Measurements from ENCODE around the gene BHLHA15.

BHLHA15 gene

GRCh38 chr7:98225913-98226614, 14.8 kb downstream of the BHLHA15 start:
- DNase-seq (ENCODE audit: low read depth in 2 of 2), result no peak

- no peak for DNase-seq (ENCODE audit: low read depth in 2 of 2)
Measured at GRCh38 chr7:98227939-98228338, 16.7 kb downstream of the BHLHA15 start.

- no peak for DNase-seq (ENCODE audit: low read depth in 2 of 2)
Measured at GRCh38 chr7:98228801-98229200, 17.6 kb downstream of the BHLHA15 start.

DNA sequence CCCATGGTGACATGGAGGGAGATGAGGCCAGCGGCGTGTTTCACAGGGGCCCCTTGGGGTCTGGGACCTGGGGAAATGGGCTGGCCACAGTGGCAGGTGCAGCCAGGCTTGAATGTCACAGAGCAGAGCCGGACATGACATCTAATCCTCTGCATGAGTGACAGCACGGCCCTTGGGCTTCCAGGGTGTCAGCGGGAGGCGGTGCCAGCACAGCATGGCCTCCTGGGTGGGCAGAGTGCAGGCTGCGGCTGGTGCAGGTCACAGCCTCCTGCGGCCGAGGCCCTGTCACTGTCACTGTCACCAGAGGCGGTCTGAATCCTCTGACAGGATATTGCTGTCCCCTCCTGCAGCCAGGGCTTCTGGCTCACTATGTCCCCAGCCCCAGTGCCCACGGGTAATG, 18.2 kb downstream of the BHLHA15 start:
- DNase-seq (ENCODE audit: low read depth in 2 of 2), result no peak

DNA sequence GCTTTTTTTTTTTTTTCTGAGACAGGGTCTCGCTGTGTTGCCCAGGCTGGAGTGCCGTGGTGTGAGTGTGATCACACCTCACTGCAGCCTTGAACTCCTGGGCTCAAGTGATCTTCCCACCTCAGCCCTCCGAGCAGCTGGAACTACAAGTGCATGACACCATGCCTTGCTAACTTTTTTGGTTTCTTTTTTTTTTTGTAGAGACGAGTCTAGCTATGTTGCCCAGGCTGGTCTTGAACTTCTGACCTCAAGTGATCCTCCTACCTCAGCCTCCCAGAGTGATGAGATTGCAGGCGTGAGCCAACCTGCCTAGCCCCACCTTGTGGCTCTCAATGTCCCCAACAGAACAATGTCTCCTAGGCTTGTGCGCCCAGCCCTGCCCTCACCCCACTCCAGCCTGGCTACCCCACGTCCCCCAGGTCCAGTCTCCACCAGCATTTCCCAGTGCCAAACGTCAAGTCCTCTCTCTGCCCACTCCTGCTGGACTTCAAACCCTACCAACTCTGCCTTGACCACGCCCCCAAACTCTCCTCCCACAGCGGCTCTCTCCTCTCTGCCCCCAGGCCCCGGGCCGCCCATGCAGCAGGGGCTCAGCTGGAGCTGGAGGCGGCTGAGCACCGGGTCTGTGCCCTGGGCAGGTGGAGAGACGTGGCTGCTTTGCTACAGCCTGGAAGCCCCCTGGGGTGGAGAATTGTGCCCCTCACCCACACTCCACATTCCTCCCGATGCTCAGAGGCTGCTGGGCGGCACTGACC, 18.9 kb downstream of the BHLHA15 start:
- DNase-seq (ENCODE audit: low read depth in 2 of 2), result no peak

- no peak for DNase-seq (ENCODE audit: low read depth in 2 of 2)
Measured at GRCh38 chr7:98230746-98231471, 19.7 kb downstream of the BHLHA15 start.

GRCh38 chr7:98231493-98232262, 20.4 kb downstream of the BHLHA15 start:
- no peak for DNase-seq (ENCODE audit: low read depth in 2 of 2)

- DNase-seq (ENCODE audit: low read depth in 2 of 2), result no peak
Measured at GRCh38 chr7:98232263-98232585, 21.0 kb downstream of the BHLHA15 start.

DNA sequence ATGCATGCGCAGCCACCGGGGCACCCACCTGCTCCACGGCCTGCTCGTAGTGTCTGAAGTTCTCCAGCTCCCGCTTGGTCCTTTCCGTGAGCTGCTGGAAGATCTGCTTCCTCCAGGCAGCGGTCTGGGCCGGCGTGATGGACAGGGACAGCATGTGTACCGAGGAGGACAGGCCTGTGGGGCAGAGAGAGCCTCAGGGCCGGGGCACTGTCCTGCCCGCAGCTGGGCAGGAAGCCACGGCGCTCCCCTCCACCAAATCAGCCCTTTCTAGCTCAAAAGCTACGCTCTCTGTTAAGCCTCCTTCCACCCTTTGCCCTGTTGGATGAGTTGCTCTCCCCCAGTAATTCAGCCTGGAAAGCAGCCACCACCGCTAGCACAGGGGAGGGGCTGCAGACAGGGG, 21.6 kb downstream of the BHLHA15 start:
- DNase-seq (ENCODE audit: low read depth in 2 of 2), result no peak

GRCh38 chr7:98233219-98234070, 22.2 kb downstream of the BHLHA15 start:
- DNase-seq (ENCODE audit: low read depth in 2 of 2), result no peak

GRCh38 chr7:98234429-98235147, 23.3 kb downstream of the BHLHA15 start:
- no peak for DNase-seq (ENCODE audit: low read depth in 2 of 2)

DNA sequence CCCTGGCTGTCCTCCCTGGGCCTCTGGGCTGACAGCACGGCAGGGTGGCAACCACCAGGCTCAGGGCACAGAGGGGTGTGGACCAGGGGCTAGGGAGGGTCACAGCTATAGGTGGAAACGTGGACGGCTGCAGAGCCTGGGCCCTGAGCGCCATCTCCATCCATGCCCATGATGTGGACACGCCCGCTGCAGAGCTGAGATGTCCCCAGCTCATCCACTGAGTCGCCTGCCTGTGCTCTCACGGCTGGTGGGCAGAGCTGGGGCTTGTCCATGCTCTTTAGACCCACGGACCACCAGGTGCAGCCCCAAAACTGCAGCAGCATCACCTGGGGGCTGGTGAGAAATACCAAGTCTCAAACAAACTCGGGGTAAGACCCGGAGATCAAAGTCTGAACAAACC, 24.7 kb downstream of the BHLHA15 start:
- DNase-seq (ENCODE audit: low read depth in 2 of 2), result no peak

- DNase-seq (ENCODE audit: low read depth in 2 of 2), result no peak
Measured at GRCh38 chr7:98236355-98237185, 25.3 kb downstream of the BHLHA15 start.

DNA sequence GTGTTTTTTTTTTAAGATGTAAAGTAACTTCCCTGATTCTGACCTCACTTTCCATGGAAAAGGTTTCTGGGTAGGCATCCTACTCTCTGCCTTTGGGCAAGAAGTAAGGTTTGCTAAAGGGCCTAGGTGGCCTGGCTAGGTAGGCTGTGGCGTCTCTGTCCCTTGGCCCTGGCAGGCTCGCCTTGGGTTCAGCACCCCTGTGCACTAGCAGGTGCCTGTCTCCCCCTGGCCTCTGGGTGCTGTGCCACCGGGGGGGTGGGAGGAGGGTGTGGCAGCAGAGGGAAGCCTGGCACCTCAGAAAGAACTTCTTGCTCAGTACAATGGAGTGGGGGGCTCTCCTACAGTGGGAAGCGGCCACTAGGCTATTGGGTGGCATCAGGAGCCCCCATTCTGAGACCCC, 26.8 kb downstream of the BHLHA15 start:
- DNase-seq (ENCODE audit: low read depth in 2 of 2), result no peak

DNA sequence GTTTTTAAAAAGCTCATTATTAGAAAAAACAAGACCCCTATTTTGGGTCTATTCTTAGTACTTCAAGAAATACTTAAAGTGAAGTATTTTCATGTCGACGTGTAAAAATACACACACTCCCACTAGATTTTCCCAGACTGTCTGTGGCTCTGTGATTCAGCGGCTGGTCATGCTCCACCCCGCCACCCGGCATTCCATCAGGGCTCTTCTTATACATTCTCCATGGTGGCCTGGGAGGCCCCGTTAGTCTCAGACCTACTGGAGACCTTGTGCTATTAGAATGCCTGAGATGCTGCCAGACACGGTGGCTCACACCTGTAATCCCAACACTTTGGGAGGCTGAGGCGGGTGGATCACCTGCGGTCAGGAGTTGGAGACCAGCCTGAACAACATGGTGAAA, 27.7 kb downstream of the BHLHA15 start:
- DNase-seq (ENCODE audit: low read depth in 2 of 2), result no peak

- DNase-seq (ENCODE audit: low read depth in 2 of 2), result no peak
Measured at GRCh38 chr7:98240961-98241673, 29.9 kb downstream of the BHLHA15 start.

GRCh38 chr7:98241674-98242241, 30.5 kb downstream of the BHLHA15 start:
- DNase-seq (ENCODE audit: low read depth in 2 of 2), result no peak

- no peak for DNase-seq (ENCODE audit: low read depth in 2 of 2)
Measured at GRCh38 chr7:98242342-98242741, 31.1 kb downstream of the BHLHA15 start.

DNA sequence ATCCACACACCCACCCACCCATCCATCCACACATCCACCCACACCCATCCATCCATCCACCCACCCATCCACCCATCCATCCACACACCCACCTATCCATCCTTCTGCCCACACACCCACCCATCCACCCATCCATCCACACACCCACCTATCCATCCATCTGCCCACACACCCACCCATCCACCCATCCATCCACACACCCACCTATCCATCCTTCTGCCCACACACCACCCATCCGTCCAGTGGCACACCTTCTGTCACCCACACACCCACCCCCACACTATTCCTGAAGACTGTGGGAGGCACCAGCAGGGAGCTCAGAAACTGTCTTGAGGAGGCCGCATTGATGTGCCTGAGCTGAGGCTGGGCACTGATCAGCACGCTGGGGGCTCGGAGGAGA, 31.7 kb downstream of the BHLHA15 start:
- no peak for DNase-seq (ENCODE audit: low read depth in 2 of 2)

Measured in stimulated activated CD8-positive, alpha-beta memory T cell treated with anti-CD3 and anti-CD28 coated beads, Interleukin-15, amount 100 ng/mL, for 4 hours (primary cell).